HG02588 (cell line): Measurements from ENCODE around the gene TPI1.
"Not testable (repeated sequence)": the region's sequence is repeated elsewhere in the genome, so short reads cannot be mapped to it uniquely, and the experiment has no call there.

Experiments used
- ATAC-seq: cut with Tn5 transposase; IDR thresholded peaks from one replicate; pipeline ENCODE4 v1.9.1; 2021; ENCODE audit warnings: mild to moderate bottlenecking, moderate library complexity; ENCODE audit not compliant: unreplicated experiment

TPI1 gene

GRCh38 chr12:6866920-6867412 is 365 bp upstream of the TPI1 start:
- peak; percentile 14 for ATAC-seq

DNA sequence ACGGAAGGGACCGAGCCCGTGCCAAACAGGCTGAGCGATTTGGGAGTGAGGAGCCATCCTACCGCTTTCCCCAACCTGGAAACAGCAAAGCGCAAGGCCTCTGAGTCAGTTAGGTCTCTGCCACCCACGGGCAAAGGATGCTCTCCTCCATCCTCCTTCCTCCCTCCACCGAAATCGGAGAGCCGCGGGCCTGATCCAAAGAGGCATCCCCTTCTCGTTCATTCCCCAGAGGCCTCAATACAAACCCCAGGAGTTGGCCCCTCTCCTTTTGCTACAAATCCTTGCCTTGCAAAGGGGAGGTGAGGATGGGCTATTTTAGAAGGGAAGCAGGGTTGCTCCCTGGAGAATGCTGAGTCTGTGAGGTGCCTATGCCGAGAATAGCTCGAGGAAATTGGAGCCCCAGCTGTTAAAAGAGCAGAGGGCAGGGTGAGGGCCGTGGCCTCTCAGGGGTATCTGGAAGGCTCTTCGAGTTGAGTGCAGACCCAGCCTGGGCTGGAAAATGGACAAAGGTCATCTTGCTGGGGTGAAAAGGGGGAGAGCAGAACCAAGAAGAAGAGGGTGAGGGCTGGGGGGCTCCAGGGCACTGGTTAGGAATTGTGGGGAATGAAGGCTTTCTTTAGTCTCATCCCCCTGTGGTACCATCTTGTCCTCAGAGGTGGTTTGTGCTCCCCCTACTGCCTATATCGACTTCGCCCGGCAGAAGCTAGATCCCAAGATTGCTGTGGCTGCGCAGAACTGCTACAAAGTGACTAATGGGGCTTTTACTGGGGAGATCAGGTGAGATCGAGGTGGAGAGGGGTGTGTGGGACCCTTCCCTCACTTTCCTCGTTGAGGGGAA is 1.1 kb downstream of the TPI1 start:
- ATAC-seq: no peak

DNA sequence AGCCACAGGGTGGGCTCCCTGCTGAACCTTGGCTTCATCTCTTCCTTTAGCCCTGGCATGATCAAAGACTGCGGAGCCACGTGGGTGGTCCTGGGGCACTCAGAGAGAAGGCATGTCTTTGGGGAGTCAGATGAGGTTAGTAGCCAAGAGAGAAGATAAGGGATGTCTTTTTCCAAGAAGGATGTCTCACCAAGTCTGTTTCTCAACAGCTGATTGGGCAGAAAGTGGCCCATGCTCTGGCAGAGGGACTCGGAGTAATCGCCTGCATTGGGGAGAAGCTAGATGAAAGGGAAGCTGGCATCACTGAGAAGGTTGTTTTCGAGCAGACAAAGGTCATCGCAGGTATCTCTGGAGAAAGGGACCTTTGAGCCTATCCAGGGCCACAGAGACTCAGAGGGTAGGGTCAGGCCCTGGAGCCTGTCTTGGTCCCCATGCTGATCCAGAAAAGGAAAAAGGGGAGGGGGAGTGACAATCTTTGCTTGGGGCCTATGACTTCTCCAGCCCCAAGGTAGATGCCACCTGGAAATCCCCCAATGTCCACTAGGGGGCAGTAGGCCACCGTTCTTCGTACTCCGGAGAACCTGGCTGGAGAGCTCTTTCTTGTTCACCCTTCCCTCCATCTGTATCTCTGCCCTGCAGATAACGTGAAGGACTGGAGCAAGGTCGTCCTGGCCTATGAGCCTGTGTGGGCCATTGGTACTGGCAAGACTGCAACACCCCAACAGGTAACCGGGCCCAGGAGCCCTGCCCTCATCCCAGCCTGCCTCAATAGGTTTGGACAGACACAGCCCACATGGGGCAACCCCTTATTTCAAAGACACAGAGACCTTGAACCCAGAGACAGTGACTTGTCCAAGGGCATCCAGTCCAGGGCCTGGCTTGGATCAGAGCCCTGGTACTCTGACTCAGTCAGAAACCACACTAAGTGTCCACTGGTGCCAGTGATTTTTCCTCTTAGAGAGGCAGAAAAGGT is 2.0 kb downstream of the TPI1 start:
- ATAC-seq: no peak

GRCh38 chr12:6870304-6870703 is 3.0 kb downstream of the TPI1 start:
- ATAC-seq: not testable (repeated sequence)

GRCh38 chr12:6871052-6871957 is 4.0 kb downstream of the TPI1 start:
- no peak for ATAC-seq

DNA sequence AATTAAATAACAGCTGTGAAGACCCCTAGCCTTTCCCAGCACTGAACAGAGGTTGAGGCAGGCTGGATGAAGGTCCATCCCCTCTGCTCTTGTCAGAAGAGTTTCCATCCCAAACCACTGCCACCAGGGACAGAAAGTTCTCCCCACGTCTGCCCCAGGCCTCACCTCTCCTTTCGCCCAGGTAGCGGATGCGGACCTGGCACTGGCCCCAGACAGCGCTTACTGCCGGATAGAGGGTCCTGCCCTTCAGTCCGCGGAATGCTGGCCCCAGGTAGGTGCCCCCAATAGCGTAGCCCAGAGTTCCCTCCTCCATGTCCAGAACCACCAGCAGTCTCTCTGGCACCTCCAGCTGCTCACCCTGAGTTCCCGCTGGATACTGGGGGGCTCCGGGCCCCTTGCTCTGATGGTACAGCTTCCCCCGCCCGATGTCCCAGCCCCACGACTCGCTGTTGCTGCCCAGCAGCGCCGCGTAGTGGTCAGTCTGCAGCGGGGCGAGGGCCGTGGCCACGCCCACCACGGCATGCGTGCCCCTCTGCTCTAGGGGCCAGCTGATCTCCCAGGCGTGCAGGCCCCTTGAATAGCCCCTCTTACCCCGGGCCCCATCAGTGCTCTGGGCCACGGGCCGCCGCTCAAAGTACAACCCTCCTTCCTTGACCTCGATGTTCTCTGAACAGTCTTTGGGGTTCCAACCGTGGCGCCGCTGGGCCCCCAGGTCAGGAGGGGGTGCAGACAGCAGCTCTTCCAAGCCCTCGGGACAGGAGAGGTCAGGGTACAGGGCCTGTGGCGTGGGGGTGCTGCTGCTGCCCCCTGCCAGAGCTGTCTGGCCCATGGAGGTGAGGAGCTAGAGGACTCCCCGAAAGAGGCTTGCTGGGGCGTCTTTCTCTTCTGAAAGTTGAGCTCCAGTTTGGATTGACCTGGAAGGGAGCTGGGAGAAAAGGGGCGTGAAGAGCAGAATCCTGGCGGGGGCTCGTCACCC is 5.0 kb downstream of the TPI1 start:
- peak; percentile 32 for ATAC-seq

GRCh38 chr12:6873094-6874014 is 6.0 kb downstream of the TPI1 start, which contains the start of gene SPSB2:
SPSB2 (minus strand) TSS chr12:6873303; CDS start chr12:6872901, 402 bp downstream.
- peak; percentile 78 for ATAC-seq

GRCh38 chr12:6874015-6874368 is 6.7 kb downstream of the TPI1 start:
- not testable (repeated sequence) for ATAC-seq

DNA sequence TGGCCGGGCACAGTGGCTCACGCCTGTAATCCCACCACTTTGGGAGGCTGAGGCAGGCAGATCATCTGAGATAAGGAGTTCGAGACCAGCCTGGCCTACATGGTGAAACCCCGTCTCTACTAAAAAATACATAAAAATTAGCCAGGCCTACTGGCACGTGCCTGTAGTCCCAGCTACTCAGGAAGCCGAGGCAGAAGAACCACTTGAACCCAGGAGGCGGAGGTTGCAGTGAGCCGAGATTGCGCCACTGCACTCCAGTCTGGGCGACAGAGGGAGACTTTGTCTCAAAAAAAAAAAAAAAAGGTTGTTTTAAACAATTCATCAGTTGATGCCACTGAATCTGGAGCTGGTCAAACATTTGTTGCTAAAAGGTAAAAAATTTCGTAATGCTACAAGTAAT is 12.5 kb downstream of the TPI1 start:
- ATAC-seq: not testable (repeated sequence)

- ATAC-seq: no peak
These were observed 15.9 kb downstream of the TPI1 start for GRCh38 chr12:6883252-6883651.

DNA sequence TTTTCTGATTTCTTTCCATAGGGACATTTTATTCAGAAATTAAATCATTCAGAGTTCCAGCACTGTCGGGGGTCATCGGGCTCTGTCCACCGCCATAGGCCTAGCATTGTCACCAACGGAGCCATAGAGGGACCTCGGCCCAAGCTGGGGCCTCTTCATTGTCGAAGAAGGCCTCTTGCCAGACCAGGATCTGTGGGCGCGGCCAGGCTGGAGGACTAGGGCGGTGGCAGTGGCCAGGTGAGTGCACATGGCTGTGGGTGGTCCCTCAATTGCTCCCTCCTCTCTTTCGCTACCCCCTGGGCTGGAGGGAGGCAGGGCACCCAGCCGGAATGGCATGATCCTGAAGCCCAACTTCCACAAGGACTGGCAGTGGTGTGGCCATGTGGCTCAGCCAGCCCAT is 16.4 kb downstream of the TPI1 start:
- ATAC-seq: no peak

- no peak for ATAC-seq
These were observed 17.2 kb downstream of the TPI1 start for GRCh38 chr12:6884539-6884938.

DNA sequence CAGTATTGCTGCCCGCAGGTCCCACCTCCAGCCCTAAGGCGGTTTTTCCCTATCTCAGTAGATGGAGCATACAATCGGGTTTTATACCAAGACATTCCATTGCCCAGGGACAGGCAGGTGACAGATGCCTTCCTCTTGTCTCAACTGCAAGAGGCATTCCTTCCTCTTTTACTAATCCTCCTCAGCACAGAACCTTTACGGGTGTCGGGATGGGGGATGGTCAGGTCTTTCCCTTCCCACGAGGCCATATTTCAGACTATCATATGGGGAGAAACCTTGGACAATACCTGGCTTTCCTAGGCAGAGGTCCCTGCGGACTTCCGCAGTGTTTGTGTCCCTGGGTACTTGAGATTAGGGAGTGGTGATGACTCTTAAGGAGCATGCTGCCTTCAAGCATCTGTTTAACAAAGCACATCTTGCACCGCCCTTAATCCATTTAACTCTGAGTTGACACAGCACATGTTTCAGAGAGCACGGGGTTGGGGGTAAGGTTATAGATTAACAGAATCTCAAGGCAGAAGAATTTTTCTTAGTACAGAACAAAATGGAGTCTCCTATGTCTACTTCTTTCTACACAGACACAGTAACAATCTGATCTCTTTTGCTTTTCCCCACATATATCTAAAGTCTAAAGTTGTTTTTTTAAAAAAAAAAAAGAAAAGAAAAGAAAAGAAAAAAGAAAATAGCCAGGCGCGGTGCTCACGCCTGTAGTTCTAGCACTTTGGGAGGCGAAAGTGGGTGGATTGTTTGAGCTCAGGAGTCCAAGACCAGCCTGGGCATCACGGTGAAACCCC is 19.1 kb downstream of the TPI1 start:
- not testable (repeated sequence) for ATAC-seq

- no peak for ATAC-seq
These were observed 20.1 kb downstream of the TPI1 start for GRCh38 chr12:6887460-6887859.

DNA sequence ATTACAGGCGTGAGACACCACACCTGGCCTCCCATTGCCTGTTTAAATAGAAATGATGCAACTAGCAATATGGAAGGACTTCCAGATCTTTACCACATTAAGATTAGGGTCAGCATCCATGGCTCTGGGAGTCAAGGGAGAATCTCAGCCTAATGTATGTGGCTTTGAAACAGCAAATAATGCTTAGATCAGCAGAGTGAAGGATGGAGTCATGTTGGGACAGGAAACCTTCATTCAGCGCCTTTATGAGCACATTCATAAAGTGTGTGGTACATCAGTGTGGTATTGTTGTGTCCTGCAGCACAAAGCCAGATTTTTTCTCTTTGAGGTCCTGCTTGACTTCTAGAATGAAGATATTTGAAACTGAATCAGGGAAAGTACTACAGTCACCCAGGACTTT is 21.0 kb downstream of the TPI1 start:
- no peak for ATAC-seq

GRCh38 chr12:6888794-6889193 is 21.5 kb downstream of the TPI1 start:
- not testable (repeated sequence) for ATAC-seq

DNA sequence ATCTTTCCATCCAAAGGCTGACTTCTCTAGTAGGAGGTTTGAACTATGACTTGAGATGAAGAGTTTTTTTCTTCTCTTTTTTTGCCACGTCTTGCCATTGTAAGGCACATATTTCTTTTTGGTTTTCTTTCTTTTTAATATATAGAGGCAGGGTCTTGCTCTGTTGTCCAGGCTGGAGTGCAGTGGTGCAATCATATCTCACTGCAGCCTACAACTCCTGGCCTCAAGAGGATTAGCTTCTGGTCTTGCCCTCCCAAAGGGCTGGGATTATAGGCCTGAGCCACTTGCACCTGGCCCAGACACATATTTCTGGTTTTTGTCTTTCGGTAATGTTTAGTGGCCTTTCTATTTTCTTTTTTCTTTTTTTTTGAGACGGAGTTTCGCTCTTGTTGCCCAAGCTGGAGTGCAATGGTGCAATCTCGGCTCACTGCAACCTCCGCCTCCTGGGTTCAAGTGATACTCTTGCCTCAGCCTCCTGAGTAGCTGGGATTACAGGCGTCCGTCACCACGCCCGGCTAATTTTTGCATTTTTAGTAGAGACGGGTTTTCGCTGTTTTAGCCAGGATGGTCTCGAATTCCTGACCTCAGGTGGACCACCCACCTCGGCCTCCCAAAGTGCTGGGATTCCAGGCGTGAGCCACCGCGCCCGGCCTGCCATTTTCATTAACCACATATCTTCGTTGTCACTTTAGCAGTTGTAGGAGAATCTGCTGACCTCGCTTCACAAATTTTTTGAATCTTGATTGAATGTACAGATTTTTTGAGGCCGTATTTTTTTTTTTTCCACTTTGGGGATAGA is 22.6 kb downstream of the TPI1 start:
- ATAC-seq: not testable (repeated sequence)
